GM21825 (cell line): ENCODE measurements around the gene NOL4L.

Experiments
- ATAC-seq: cut with Tn5 transposase; IDR thresholded peaks from one replicate; pipeline ENCODE4 v1.9.1; 2021; ENCODE audit warnings: mild to moderate bottlenecking, moderate library complexity; ENCODE audit not compliant: unreplicated experiment

Gene NOL4L

GRCh38 chr20:32395066-32395465, 190.1 kb downstream of the NOL4L start:
- no peak for ATAC-seq
